ENCODE measurements around the gene USP34. TPM values are rescaled to one million over a fixed set of nuclear protein-coding genes. Genes with fewer than 3 reads are reported as not detected.

The USP34 gene
- total RNA-seq, 6 experiments from 2014 or later: 50.3 to 65.4 (median 58.5) TPM

DNA sequence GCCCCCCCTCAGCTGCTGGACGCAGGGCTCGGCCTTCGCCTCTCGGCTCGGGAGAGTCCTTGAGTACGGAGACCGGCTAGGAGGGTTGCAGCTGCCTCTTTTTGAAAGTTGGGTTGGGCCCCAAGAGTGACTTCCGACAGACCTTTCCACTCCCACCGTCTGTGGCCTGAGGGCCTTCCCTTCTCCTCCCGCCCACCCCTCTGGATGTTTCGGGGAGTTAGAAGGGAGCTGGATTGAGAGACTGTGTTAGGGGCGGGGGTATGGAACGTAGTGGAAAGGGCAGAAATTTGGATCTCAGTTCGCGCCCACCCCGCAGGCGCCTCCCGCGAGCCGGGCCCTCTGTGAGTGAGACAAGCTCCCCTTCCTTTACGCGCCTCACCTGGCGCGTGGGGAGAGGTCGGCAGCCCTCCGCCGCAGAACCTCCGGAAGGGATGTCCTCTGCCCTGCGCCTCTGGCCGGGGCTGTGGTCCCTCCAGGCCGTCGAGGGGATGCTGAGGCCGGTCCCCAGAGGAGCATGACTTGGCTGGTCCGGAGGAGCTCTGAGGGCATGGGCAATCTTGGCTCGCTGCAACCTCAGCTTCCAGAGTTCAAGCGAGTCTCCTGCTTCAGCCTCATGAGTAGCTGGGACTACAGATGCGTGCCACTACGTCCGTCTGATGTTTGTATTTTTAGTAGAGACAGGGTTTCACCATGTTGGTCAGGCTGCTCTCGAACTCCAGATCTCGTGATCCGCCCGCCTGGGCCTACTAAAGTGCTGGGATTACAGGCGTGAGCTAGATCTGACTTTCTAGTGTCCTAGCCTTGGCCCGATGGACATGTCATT lies 292.9 kb downstream of the USP34 start:
- no peaks in the 10 kb centered on the region for H3K9me3 Mint-ChIP-seq
- no peak for DNase-seq
- H3K27ac Mint-ChIP-seq: peak overlapping the region; percentile 87
- TF ChIP-seq CTCF (IDR thresholded peaks at IDR 0.05): no peak
- H3K36me3 Mint-ChIP-seq (ENCODE audit: low read depth): peaks cover 42% of the 10 kb centered on the region
- H3K27me3 Mint-ChIP-seq (ENCODE audit: insufficient read depth): peaks cover 4% of the 10 kb centered on the region
- peaks cover 53% of the 10 kb centered on the region for H3K4me1 Mint-ChIP-seq (ENCODE audit: low read depth)
- H3K4me3 Mint-ChIP-seq: peak overlapping the region; percentile 86

DNA sequence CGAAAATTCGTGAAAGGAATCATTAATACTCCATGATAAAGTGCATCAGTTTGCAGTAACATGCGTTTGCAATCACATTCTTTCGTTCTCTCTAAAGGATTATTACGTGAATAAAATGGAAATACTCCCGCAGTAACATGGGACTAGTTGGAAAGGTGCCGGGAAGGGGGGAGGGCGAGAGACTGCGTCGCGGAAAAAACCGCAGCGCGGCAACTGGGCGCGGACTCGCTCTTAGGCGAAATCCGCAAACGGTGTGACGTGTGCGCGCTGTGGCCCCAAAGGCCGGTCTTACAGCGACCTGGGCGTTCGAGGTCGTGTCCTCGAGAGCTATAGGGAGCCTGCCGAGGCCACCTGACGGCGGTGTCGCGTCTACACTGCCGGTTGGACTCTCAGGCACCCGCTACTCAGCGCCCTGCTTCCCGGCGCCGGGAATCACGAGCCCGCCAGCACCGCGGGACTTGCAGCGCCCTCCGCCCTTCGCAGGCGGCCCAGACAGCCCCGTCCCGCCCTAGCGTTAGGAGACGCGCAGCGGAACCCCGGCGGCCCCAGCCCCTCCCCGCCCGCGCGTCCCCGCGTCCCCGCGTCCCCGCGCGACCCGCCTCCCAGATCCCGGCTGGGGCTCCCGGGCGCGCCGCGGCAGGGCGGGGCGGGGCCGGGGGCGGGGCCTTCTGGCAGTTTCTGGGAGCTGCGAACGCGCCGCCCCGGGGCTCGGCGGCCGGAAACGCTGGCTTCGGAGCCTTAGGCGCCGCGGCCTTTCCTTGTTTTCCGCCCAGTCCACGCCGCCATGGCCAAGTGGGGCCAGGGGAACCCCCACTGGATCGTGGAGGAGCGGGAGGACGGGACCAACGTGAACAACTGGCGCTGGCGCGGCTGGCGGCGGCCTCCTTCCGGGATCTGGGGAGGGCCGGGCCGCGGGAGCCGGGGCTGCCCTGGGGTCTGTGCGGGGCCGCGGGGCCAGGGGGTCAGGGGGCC lies 293.8 kb downstream of the USP34 start:
- H3K36me3 Mint-ChIP-seq (ENCODE audit: low read depth): peaks cover 33% of the 10 kb centered on the region
- H3K27ac Mint-ChIP-seq: peak overlapping the region; percentile 93
- H3K4me1 Mint-ChIP-seq (ENCODE audit: low read depth): peaks cover 46% of the 10 kb centered on the region
- peak; percentile 89 for DNase-seq
- H3K27me3 Mint-ChIP-seq (ENCODE audit: insufficient read depth): peaks cover 4% of the 10 kb centered on the region
- no peaks in the 10 kb centered on the region for H3K9me3 Mint-ChIP-seq
- TF ChIP-seq CTCF (IDR thresholded peaks at IDR 0.05): peak; percentile 32
- peak overlapping the region; percentile 91 for H3K4me3 Mint-ChIP-seq

- Mint-ChIP-seq H3K4me3 (no peak overlapping the region), H3K9me3 (no peaks in the 10 kb centered on the region), H3K36me3 (ENCODE audit: low read depth) (peaks cover 25% of the 10 kb centered on the region), H3K27ac (no peak overlapping the region), H3K27me3 (ENCODE audit: insufficient read depth) (peaks cover 4% of the 10 kb centered on the region), H3K4me1 (ENCODE audit: low read depth) (peaks cover 26% of the 10 kb centered on the region)
- DNase-seq: no peak
- no peak for TF ChIP-seq CTCF (IDR thresholded peaks at IDR 0.05)
These were observed 295.9 kb downstream of the USP34 start for GRCh38 chr2:61175036-61175435.

- H3K4me3 Mint-ChIP-seq: no peak overlapping the region
These were observed 297.8 kb downstream of the USP34 start for GRCh38 chr2:61173116-61173515.

More at GRCh38 chr2:61173116-61173515, 297.8 kb downstream of the USP34 start:
- H3K4me1 Mint-ChIP-seq (ENCODE audit: low read depth): peaks cover 7% of the 10 kb centered on the region
- peaks cover 2% of the 10 kb centered on the region for H3K27me3 Mint-ChIP-seq (ENCODE audit: insufficient read depth)
- H3K9me3 Mint-ChIP-seq: no peaks in the 10 kb centered on the region
- TF ChIP-seq CTCF (IDR thresholded peaks at IDR 0.05): no peak
- peaks cover 15% of the 10 kb centered on the region for H3K36me3 Mint-ChIP-seq (ENCODE audit: low read depth)
- H3K27ac Mint-ChIP-seq: no peak overlapping the region
- DNase-seq: no peak

All from HFFc6 (cell line).